CD4-positive, alpha-beta T cell (primary cell): Measurements from ENCODE around the gene LTB. TPM values are rescaled to one million over a fixed set of nuclear protein-coding genes. Genes with fewer than 3 reads are reported as not detected.
A peak's percentile ranks its signal among the peaks of the same experiment; 100 is the strongest.

Experiments used
- ATAC-seq: fragments of 200-7000 bp; cut with Tn5 transposase; one replicate; pipeline ENCODE4 v1.10.0; 2022; ENCODE audit warnings: mild to moderate bottlenecking; ENCODE audit not compliant: poor library complexity
- CTCF ChIA-PET: fragments of 350-600 bp; sonication (Branson Sonifier 250); formaldehyde crosslinking; loops from one replicate; lab custom pipeline; 2021; ENCODE audit warnings: antibody characterized with exemption, inconsistent platforms; lab: Charles Lee
- POLR2A ChIA-PET: fragments of 350-600 bp; sonication (Branson Sonifier 250); formaldehyde crosslinking; loops from one replicate; lab custom pipeline; 2021; ENCODE audit warnings: antibody characterized with exemption, inconsistent platforms; lab: Charles Lee
- DNase-seq, 14 experiments: peaks; one replicate each; pipeline ENCODE4 v3.0.0-alpha.2; 2013 to 2020; ENCODE audit warnings: mixed read lengths in 2 of 14
- H3K27ac ChIP-seq, 2 donors: one replicate each; pipeline versions ENCODE4 v1.5.1 to v1.7.0; 2013; ENCODE audit warnings: low read length in 2 of 2, low read depth in 1 of 2, mild to moderate bottlenecking in 1 of 2
- H3K27me3 ChIP-seq, 2 experiments: 1 replicate in 1 of 2; 2 replicates in 1 of 2; pipeline versions ENCODE4 v1.6.1 to v1.7.0; 2013; ENCODE audit warnings: low read length in 2 of 2, control low read depth in 1 of 2, mild to moderate bottlenecking in 1 of 2, moderate library complexity in 1 of 2; ENCODE audit not compliant: insufficient read depth in 2 of 2, control insufficient read depth in 1 of 2
- H3K36me3 ChIP-seq: one replicate; pipeline ENCODE4 v1.6.1; 2013; ENCODE audit warnings: low read length, control low read depth; ENCODE audit not compliant: insufficient read depth
- H3K4me1 ChIP-seq: one replicate; pipeline ENCODE4 v1.6.1; 2013; ENCODE audit warnings: low read length, control low read depth; ENCODE audit not compliant: insufficient read depth
- H3K4me3 ChIP-seq: one replicate; pipeline ENCODE4 v1.5.1; 2013; ENCODE audit warnings: mild to moderate bottlenecking, low read length, moderate library complexity
- H3K9me3 ChIP-seq, 2 experiments: 1 replicate in 1 of 2; 2 replicates in 1 of 2; pipeline versions ENCODE4 v1.6.1 to v1.7.0; 2013; ENCODE audit warnings: low read length in 2 of 2, mild to moderate bottlenecking in 2 of 2, control low read depth in 1 of 2, moderate library complexity in 1 of 2; ENCODE audit not compliant: control insufficient read depth in 1 of 2, insufficient read depth in 1 of 2
- H3K27ac Mint-ChIP-seq: one replicate; pipeline ENCODE4 v1.8.0; 2020; ENCODE audit warnings: mixed read lengths
- H3K27me3 Mint-ChIP-seq: one replicate; pipeline ENCODE4 v1.8.0; 2021; ENCODE audit warnings: mixed read lengths
- H3K36me3 Mint-ChIP-seq: one replicate; pipeline ENCODE4 v1.8.0; 2021; ENCODE audit warnings: low read depth, mixed read lengths
- H3K4me1 Mint-ChIP-seq: one replicate; pipeline ENCODE4 v1.8.0; 2021; ENCODE audit warnings: low read depth, mixed read lengths
- H3K4me3 Mint-ChIP-seq: one replicate; pipeline ENCODE4 v1.8.0; 2020; ENCODE audit warnings: mild to moderate bottlenecking, mixed read lengths
- H3K9me3 Mint-ChIP-seq: one replicate; pipeline ENCODE4 v1.8.0; 2020; ENCODE audit warnings: mixed read lengths
- CTCF ChIP-seq: fragments of 200-600 bp; IDR thresholded peaks from one replicate; pipeline ENCODE4 v1.8.0; 2022; ENCODE audit warnings: antibody characterized with exemption, mild to moderate bottlenecking
- intact Hi-C, 2 experiments: fragments of 100-400 bp; cut with DNase I in 1 of 2; cut with micrococcal nuclease in 1 of 2; formaldehyde crosslinking; loops; one replicate each; pipeline versions ENCODE4 v1.15.1 to v1.9.0; 2023 to 2025; cut with DNase I, micrococcal nuclease
- total RNA-seq, 174 experiments: library from RNA in 2 of 174; stranded (reverse) in 2 of 174; gene quantifications; one replicate each; pipeline ENCODE4 v1.2.3 and lab custom pipeline; 2021 to 2026

Gene LTB
- total RNA-seq, 2 experiments from 2014 or later, result 239 to 244 TPM

GRCh38 chr6:31587791-31588777 lies 5.9 kb upstream of the LTB start:
- peak overlapping the region; percentile 85 for H3K27ac Mint-ChIP-seq
- CTCF ChIA-PET, result interaction anchor here (1.1 to 16.9 kb wide), 3 partner anchors 8 to 37 kb away, joined by 3 to 353 read pairs (median 20); partner anchors contain the start of gene NCR3
- intact Hi-C loops, result loop anchor here in 1 of 2 experiments (10.0 kb wide), 1 partner anchor 247 kb away; no protein-coding TSS in a partner anchor
- POLR2A ChIA-PET, result interaction anchor here (1.0 to 34.9 kb wide), 5 partner anchors 2 to 46 kb away, joined by 4 to 1160 read pairs (median 220); partner anchors contain the start of genes ATP6V1G2, DDX39B, LST1 and LTA
- peaks cover 81% of the 10 kb centered on the region for H3K4me1 ChIP-seq
- no peaks in the 10 kb centered on the region for H3K27me3 Mint-ChIP-seq
- peaks cover 75% of the 10 kb centered on the region for H3K4me1 Mint-ChIP-seq
- DNase-seq (no peak), ATAC-seq (no peak)
- peak overlapping the region; percentile 32 for H3K4me3 ChIP-seq
- H3K27ac ChIP-seq, result peak overlapping the region; percentile 75 to 95
- no peaks in the 10 kb centered on the region for H3K36me3 Mint-ChIP-seq
- no peaks in the 10 kb centered on the region for H3K27me3 ChIP-seq
- H3K9me3 Mint-ChIP-seq, result no peaks in the 10 kb centered on the region
- no peaks in the 10 kb centered on the region for H3K9me3 ChIP-seq
- no peak for TF ChIP-seq CTCF
- peak overlapping the region; percentile 15 for H3K4me3 Mint-ChIP-seq
- no peaks in the 10 kb centered on the region for H3K36me3 ChIP-seq

GRCh38 chr6:31586599-31587281 lies 4.5 kb upstream of the LTB start:
- peaks cover 13% of the 10 kb centered on the region for H3K36me3 Mint-ChIP-seq
- Histone ChIP-seq H3K36me3 (no peaks in the 10 kb centered on the region), H3K9me3 (no peaks in the 10 kb centered on the region), H3K4me1 (peaks cover 78% of the 10 kb centered on the region), H3K4me3 (peak overlapping the region; percentile 32), H3K27ac (peak overlapping the region; percentile 75 to 95), H3K27me3 (no peaks in the 10 kb centered on the region)
- ATAC-seq, result peak; percentile 20
- DNase-seq, result peak in 4 of 14 experiments; percentile 46 to 75 (median 68)
- no peak for TF ChIP-seq CTCF
- ChIA-PET POLR2A (interaction anchor here (1.0 to 34.9 kb wide), 6 partner anchors 1 to 66 kb away, joined by 4 to 1160 read pairs (median 163); partner anchors contain the start of genes ATP6V1G2, BAG6, DDX39B and LST1), CTCF (interaction anchor here (0.9 to 16.9 kb wide), 5 partner anchors 9 to 67 kb away, joined by 3 to 353 read pairs (median 3); partner anchors contain the start of gene NCR3)
- H3K4me3 Mint-ChIP-seq, result peak overlapping the region; percentile 80
- H3K27ac Mint-ChIP-seq, result peak overlapping the region; percentile 85
- H3K27me3 Mint-ChIP-seq, result no peaks in the 10 kb centered on the region
- intact Hi-C loops, result loop anchor here in 1 of 2 experiments (10.0 kb wide), 1 partner anchor 248 kb away; no protein-coding TSS in a partner anchor
- H3K9me3 Mint-ChIP-seq, result no peaks in the 10 kb centered on the region
- peaks cover 77% of the 10 kb centered on the region for H3K4me1 Mint-ChIP-seq

GRCh38 chr6:31586008-31586407 lies 3.8 kb upstream of the LTB start, which contains the start of gene LST1:
Gene LST1 (plus strand): TSS chr6:31586277. CDS start chr6:31587300, 1,023 bp downstream.
- ATAC-seq, result no peak
- Mint-ChIP-seq H3K9me3 (no peaks in the 10 kb centered on the region), H3K4me3 (peak within 1 kb of the TSS; percentile 80), H3K4me1 (peaks cover 78% of the 10 kb centered on the region), H3K27me3 (no peaks in the 10 kb centered on the region), H3K36me3 (peaks cover 20% of the 10 kb centered on the region), H3K27ac (peak within 1 kb of the TSS; percentile 85)
- H3K9me3 ChIP-seq, result no peaks in the 10 kb centered on the region
- DNase-seq, result peak in 2 of 14 experiments; percentile 40 to 47
- no peaks in the 10 kb centered on the region for H3K27me3 ChIP-seq
- ChIA-PET POLR2A (interaction anchor here (1.5 to 34.9 kb wide), 5 partner anchors 0 to 67 kb away, joined by 4 to 1160 read pairs (median 220); partner anchors contain the start of genes ATP6V1G2, BAG6, DDX39B and LST1), CTCF (interaction anchor here (0.9 to 16.9 kb wide), 6 partner anchors 9 to 67 kb away, joined by 3 to 353 read pairs (median 6); partner anchors contain the start of gene NCR3)
- no peak for TF ChIP-seq CTCF
- peak within 1 kb of the TSS; percentile 32 for H3K4me3 ChIP-seq
- H3K36me3 ChIP-seq, result peaks cover 5% of the 10 kb centered on the region
- H3K4me1 ChIP-seq, result peaks cover 78% of the 10 kb centered on the region
- intact Hi-C loops, result loop anchor here in 1 of 2 experiments (10.0 kb wide), 1 partner anchor 249 kb away; no protein-coding TSS in a partner anchor
- H3K27ac ChIP-seq, result peak within 1 kb of the TSS; percentile 75 to 95
